ENCODE measurements around the gene ITPR2.

The ITPR2 gene

DNA sequence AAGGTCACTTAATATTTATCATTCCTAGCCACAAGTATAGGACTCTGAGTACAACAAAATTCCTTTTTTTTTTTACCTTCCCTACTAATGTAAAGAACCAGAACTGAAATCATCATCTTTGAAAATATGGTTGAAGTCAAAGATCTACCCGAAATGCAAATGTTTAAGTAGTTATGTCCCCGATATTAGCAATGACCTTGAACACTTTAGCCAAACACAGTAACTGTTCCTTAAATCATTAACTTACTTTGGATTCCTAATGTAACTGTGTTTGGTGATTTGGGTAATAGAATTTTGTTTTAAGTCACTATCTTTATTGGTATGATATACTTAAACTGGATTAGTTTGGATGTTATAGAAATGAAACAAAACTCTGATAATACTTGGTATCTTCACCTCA, 14.4 kb downstream of the ITPR2 start:
- no peak for DNase-seq

- no peak for DNase-seq
Measured at GRCh38 chr12:26818201-26818600, 14.8 kb downstream of the ITPR2 start.

DNA sequence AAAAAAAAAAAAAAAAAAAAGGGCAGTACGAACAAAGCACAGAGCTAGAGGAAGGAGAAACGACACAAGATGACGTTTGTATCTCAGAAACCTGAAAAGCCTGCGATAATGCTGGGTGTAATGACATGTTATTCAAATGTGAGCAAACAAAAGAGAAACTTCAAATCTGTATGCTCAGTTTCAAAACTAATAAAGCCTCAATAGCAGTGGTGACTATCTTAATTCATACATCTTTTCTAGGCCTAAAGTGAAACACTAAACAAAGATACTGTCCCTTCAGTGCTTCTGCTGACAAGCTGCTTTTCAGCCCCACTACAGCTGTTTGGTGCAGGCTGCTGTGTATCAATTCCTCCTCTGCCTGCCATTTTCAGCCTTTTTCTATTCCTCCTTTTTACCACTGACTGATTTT, 15.8 kb downstream of the ITPR2 start:
- DNase-seq = no peak

DNA sequence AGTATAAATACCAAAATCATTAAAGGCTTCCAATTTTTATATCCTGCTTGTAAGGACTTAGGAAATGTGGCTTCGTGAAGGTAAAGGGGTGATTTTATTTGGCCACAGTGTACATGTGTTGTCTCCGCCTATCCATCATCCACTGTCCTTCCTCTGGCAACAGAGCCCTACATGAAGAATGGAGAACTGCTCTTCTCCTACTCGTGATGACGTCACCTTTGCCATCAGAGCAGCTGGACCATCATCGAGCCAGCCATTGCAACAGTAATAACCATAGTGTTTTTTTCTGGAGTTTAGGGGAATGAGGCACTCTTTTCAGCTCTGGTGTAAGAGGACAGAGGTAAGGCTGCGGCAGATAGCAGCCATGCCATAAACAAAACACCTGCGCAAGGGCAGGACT, 19.2 kb downstream of the ITPR2 start:
- DNase-seq = no peak

GRCh38 chr12:26810330-26810729, 22.7 kb downstream of the ITPR2 start:
- no peak for DNase-seq

- DNase-seq = no peak
Measured at GRCh38 chr12:26809611-26810285, 23.2 kb downstream of the ITPR2 start.

- no peak for DNase-seq
Measured at GRCh38 chr12:26808766-26809476, 24.1 kb downstream of the ITPR2 start.

GRCh38 chr12:26807292-26807691, 25.7 kb downstream of the ITPR2 start:
- DNase-seq = no peak

- DNase-seq = no peak
Measured at GRCh38 chr12:26806556-26806955, 26.4 kb downstream of the ITPR2 start.

- no peak for DNase-seq
Measured at GRCh38 chr12:26805401-26805971, 27.5 kb downstream of the ITPR2 start.

DNA sequence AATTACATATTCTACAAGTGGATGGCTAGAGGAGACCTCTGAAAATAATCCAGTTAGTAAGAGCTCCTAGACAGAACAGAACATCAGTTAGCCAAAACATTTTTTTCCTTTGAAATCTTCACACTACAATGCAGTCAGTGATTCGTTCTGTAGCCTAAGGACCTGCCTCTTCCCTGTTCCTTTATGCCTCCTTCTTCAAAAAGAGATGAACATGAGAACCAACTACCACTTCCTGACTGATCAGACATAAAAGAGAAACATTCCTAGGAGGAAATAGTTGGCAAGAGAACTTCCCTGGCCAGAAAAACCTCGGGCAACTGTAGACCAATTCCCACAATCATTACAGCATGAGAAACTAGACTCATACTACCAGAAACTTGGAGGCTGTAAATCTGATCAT, 29.4 kb downstream of the ITPR2 start:
- DNase-seq = no peak

- no peak for DNase-seq
Measured at GRCh38 chr12:26801486-26801885, 31.5 kb downstream of the ITPR2 start.

DNA sequence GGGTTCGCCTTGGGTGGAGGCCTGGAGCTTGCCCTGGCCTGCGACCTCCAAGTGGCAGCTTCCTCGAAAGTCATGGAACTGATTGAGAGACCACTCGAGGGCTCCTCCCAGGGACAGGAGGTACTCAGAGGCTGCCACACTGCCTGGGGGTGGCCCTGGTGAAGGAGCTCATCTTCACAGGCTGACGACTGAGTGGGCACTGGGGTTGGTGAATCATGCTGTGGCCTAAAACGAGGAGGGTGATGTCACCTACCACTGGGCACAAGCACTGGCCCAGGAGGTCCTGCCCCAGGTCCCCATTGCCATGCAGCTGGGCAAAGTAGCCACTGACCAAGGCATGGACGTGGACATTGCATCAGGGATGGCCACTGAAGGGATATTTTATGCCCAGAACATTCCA, 32.1 kb downstream of the ITPR2 start:
- DNase-seq = no peak

GRCh38 chr12:26800347-26800746, 32.6 kb downstream of the ITPR2 start:
- no peak for DNase-seq

DNA sequence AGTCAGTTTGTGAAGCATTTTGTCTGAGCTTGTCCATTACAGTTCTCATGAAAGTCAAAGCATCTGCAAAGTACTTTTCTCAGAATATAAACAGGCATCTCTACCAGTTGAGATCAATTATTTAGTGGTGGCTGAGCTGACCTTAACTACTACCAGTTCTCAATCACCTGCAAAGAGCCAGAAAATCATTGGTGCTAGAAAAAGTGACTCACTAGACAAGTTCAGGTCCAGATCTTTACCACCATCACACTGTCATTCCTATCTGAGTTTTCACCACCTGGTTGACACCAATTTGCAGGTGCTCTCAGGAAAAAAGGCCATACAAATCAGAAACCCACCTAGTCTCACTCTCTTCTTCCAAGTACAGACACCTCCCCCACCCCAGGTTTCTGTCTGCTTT, 33.3 kb downstream of the ITPR2 start:
- DNase-seq = no peak

GRCh38 chr12:26798640-26799039, 34.4 kb downstream of the ITPR2 start:
- DNase-seq = no peak

DNA sequence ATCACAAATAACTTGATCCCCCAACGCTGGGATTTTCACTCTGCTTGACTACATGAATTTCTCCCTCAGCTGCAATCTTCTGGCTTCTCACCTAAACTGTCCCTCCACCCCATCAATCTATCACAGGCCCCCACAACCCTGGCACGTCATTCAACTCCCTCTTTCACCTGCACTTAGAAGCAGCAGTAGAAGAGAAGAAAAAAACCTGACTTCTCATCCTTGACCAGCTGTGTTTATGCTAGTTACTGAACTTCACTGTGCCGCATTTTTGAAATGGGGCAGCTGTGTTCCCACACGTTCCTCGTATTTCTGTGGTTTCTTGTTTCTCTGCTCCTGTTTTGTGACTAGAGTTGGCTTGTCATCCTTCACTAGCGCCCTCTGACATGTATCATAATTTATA, 35.0 kb downstream of the ITPR2 start:
- DNase-seq = no peak

GRCh38 chr12:26795910-26796309, 37.1 kb downstream of the ITPR2 start:
- DNase-seq = no peak

DNA sequence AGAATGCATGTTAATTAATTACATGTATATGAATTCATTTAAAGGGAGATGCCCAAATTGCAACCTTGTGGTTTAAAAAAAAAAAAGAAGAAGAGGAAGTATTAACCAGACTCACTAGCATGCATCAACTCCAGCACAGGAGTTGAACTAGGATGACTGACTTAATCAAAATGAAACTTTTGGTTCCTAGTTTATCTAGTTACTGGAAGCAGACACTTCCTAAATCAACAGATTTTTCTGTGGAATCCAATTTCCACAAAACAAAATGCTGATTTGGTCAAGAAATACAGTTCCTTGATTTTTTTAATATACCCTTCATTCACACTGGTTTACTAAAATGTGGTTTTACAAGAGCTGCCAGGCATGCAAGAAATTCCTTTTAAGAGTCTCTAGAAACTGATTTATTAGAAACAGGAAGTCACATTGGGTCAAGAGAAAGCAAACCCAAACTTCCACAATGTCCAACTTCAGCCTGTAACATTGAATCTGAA, 41.6 kb downstream of the ITPR2 start:
- no peak for DNase-seq

DNA sequence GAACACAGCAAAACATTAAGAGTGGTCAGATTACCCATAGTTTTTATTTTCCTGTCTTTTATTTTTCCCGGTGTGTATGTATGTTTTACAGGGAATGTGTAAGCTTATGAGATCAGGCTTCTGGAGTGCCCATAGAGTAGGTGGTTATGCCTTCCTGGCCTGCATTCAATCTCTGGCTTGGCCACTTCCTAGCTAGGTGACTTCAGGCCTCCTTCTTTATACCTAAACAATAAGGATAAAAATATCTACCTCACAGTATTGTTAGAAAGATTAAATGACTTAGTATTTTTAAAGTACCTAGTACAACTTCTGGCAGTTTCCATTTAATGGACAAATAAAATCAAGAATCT, 42.4 kb downstream of the ITPR2 start:
- no peak for DNase-seq

GRCh38 chr12:26789731-26790644, 43.0 kb downstream of the ITPR2 start:
- DNase-seq = no peak

DNA sequence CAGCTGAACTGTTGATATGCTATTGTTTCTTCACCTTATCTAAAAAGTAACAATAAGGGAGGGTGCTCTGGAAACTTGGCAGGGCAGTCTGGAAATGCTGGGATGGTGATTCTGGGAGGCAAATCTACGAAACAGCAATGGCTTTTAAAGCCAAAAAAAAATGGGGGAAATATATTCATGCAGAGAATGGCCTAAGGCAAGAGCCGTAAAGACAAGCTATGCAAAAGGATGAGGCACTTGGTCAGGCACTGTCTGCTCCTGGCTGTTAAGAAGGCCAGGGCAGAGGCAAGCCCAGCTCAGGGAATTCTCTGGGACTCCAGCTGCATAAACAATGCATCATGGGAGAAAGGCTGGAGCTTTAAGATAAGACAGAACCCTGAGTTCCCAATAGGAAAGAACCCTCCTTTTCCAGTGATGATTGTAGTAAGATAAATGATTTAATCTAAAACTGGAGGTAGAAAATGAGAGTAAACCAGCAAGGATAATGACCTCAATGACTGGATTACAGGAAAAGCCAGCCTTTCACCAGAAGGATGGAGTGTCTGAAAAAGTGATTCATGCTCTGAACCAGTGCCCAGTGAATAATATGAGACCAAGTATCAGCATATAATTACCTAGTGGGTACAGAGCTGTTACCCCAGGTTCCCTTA, 46.0 kb downstream of the ITPR2 start:
- DNase-seq = no peak

DNA sequence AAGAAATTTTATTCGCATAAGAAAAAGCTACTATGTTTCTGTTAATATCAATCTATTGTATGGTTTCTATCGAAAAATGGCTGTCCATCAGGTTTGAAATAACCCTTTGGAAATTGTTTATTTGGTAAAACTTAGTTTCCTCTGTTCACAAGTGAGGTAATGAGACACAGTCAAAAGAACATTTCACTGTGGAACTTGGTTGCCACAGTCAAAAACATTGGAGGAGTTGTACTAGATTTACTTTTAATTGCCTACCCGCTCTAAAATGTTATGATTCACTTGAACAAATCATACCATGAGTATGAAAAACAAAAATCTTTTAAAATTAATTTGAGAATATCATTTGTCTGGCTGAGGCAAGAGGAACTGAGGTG, 46.5 kb downstream of the ITPR2 start:
- no peak for DNase-seq

Measured in CD4-positive, alpha-beta T cell treated with Interleukin-12 subunit alpha and Interleukin-12 subunit beta, for 1 hour (primary cell).